ENCODE data around the gene SH3TC1.

SH3TC1 gene

DNA sequence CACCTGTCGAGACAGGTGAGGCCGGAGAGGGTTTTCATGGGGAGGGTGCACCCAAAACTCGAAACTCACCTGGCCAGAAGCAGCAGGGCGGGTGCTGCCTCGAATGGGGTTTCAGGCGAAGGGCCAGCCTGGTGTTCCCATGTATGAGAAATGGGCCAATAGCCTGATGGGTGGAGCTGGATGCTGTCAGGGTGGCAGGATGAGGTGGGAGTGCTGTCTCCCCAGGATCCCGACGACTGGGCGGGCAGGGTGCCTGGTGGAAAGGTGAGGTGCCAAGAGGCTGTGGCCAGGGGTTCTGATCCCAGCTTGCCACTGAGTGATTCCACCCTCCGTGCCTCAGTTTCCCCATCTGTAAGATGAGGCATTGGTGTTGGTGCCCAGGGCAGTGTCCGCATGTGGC is 16.8 kb upstream of the SH3TC1 start:
- no peak for DNase-seq

DNA sequence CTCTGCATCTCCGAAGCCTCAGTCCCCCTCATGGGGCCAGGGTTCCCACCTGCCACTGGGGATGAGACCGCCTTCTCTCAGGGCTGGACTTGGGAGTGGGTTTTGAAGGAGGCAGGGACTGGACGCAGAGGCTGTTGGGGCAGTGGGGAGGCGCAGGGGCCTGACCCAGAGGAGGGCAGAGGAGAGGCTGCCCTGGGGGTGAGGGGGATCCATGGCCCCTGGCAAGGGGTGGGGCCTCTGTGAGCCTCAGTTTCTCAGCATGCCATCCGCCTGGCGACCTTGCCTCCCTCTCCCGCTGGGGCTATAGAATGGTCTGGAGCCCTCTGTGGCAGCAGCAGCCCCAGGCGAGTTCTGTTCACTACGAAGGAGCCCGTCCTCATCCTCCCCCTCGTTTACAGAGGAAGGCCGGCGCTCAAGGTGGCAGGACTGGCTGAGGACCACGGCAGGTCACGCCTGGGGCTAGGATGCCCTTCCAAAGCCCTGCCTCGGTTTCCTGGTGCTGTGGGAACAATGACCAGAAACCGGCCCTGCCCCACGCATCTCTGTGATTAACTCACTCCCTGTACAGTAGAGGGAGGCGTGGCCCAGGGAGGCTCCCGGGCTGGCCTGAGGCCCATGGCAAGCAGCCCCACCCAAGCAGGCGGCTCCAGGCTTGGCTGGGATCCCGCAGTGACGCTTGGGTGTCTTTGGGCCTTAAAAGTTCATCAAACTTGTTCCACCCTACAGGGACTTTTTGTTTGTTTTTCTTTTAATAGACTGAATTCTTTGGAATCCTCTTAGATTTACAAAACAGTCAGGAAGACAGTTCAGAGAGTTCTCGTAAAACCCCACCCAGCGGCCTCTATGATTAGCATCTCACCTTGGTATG is 16.0 kb upstream of the SH3TC1 start:
- DNase-seq, result no peak

DNA sequence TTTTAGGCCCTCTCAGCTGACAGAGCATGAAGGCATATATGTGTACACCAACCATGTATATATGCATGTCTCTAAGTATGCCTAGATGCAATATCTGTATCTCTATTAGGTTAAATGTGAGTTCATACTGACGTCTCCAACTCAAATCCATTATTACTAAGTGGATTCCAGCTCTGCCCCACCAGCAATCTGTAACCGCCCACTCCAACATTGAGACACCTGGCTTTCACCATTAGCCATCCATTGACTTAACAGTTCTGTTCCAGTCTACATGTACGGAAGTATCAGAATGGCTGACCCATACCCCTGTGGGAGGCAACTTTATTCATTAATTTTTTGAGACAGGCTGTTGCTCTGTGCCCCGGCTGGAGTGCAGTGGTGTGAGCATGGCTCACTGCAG is 15.0 kb upstream of the SH3TC1 start:
- no peak for DNase-seq

DNA sequence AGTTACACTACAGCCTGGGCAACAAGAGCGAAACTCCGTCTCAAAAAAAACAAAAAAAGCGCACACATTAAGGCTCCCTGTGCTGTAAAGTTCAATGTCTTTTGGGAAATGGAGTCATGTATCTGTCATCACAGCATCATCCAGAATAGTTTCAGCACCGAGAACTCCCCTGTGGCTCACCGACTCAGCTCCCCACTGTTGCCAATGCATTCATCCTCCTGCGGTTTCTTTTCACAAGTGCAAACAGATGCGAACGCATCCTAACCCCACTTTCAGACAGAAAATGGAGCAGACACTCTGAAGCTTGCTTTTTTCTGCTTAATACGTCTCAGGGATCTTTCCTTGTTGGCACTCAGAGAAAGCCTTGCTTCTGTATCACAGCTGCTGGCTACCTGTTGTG is 13.8 kb upstream of the SH3TC1 start:
- no peak for DNase-seq

DNA sequence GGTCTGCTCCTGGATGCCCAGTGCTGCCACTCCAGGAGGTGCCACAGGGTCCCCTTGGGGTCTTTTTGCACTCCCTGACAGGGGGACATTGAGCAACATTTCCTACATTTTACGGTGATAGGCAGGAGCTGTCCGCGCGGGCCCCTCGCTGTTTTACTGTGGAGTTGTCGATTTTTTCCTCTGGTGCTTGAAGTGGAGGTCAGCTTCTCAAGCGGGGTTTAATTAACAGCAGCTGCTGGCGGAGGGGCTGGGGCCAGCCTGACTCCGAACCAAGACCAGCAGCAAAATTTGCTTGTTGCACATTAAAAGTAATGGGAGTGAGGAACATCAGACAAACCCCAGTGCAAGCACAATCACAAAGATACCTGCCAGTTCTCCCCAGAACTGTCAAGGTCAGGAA is 13.2 kb upstream of the SH3TC1 start:
- DNase-seq, result no peak

DNA sequence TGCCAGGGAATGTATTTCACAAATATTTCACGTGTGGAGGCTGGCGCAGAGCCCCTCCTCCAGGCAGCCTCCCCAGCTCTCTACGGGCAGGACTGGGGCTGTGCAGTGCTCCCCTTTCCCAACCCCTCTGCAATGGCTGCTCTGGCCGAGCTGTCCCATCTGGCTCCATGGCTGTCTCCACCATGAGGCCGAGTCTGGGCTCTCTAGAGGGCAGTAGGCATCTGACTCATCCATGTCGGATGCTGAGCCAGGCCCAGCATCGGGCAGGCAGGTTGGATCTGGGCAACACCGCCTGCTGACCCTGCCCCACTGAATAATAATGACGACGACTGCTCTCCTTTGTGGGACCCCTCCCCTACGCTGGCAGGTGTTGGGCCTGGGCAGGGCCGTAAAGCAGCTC is 11.0 kb upstream of the SH3TC1 start:
- no peak for DNase-seq

DNA sequence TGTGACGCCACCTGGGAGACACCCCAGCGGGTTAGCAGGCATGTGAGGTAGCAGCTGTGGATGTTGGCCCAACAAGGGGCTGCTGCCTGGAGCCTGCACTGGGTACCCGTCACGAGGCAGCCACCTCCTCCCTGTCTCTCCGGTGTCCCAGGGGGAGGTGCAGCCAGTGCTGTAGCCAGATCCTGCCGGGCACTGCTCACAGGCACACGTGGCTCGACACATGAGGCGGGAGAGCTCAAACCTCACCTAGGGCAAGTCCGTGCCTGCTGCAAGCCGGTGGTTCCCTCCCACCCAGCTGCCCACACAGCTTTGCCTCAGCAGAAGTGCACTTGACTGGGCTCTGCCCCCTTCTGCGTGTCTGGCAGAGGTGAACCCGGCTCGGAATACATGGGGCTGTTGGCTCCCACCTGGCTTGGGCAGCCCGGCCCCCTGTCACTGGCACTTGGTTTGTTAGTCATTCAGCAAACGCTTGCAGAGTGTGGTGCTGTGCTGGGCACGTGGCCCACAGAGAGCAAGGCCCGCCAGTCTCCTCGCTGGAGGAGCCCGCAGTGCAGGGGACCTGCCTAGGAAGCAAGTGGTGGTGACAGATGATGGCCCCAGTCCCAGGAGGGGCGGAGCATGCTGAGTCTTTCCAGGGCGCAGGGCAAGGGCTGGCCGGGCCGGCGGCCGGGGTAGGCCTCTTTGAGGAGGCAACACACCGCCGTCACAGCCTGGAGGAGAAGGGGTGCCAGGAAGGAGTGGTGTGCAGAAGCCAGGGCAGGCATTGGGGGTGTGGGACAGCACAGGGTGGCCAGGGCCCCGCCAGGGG is 10.1 kb upstream of the SH3TC1 start:
- no peak for DNase-seq

DNA sequence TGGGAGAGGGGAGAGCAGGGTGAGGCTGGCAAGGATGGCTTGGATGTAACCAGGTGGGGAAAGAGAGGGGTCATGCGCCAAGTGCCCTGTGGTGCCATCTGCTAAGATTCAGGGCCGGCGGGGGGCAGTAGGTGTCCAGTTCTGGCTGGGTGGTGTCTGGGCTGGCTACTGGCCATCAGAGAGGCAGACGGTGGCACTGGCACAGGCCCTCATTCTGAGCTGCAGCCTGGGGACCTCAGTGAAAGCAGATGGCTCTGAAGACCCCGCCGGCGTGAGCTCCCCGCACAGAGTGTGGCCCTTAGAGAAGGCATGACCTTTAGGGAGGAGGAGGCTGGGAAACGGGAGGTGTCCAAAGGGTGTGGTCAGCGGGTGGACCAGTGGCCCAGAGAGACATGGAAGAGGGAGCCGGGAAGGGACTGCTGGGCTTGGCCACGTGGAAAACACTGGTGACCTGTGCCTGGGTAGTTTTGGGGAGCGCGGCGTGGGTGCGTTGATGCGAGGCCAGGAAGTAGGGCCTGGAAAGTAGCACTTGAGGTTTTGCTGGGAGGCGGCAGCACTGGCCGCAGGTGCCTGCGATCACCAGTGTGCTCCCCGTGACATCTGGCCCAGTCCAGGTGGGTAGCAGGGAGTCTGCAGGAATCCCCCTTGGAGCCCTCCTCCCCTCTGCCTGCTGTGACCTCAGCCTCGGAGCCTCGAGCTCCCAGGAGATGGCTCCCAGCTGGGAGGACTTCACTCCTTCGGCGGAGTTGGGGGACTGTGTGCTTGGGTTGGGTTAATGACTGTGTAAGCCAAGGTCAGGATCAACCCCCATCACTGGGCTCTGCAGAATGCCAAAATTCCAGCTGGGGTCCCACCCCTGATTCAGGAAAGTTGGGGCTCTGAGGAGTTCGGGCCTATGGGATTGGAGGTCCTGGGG is 9.3 kb upstream of the SH3TC1 start:
- DNase-seq, result no peak

DNA sequence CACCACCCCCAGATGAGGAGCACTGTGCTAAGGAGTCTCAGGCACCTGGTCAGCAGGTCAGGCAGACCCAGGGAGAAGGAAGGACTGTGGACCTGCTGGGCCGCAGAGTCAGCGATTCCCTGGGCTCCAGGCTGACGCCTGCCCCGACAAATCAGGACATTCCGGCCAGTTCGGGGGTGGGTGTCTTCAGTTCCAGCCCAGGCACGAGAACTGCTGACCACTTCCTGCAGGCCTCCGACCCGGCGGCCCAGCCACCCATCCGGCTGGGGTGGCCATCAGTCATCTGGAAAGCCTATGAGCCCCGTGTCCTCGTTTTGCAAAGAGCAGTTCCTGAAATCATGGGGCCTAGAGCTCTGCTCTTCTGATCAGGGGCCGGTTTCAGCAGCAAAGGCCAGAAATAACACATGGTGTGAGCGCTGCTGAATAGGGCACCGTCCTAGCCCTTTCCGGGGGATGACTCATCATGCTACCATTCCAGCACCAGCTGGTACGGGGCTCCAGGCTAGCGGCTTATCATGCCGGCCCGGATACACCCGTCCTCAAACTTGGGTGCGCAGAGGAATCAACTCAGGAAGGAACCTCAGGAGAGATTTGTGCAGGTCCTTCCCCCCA is 7.8 kb upstream of the SH3TC1 start:
- no peak for DNase-seq

DNA sequence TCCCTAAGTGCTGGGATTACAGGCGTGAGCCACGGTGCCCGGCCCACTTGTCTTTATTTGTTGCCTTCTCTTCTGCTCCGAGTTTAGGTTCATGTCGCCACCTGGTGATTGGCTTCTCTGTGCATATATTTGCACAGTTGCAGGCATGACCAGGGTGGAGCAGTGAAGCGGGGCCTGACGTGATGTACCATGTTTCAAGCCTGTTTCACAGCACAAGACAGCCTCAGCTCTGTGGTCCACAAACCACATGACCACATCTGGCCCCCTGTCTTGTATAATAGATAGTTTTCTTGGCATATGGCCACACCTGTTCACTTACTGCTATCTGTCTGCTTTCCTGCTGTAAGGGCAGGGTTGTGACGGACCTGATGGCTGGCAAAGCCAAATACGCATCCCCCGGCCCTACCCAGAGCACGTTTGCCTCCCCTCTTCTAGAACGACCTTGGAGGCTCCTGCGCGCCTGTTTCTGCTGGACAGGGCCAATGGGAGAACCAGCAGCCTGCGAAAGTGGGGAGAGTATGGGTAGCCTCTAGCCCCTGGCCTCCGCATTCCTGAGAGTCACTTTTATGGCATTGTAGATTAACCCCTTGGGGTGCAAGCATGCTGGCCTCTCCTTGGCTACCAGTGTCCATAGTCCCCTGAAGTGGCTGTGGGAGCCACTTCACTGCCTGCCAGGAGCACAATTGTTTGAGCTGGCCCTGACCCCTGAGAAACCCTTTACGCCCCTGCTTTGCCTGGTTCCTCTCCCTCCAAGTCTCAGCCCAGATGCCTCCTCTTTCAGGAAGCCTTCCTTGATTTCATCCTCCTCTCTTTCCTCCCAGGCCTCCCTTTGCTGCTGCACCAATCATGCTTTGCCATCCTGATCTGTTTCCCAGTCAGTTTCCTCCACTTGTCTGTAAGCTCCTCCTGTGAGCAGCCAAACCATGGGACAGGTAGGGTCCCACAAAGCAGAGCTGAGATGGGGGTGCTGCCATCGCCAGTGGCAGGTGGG is 6.0 kb upstream of the SH3TC1 start:
- no peak for DNase-seq

DNA sequence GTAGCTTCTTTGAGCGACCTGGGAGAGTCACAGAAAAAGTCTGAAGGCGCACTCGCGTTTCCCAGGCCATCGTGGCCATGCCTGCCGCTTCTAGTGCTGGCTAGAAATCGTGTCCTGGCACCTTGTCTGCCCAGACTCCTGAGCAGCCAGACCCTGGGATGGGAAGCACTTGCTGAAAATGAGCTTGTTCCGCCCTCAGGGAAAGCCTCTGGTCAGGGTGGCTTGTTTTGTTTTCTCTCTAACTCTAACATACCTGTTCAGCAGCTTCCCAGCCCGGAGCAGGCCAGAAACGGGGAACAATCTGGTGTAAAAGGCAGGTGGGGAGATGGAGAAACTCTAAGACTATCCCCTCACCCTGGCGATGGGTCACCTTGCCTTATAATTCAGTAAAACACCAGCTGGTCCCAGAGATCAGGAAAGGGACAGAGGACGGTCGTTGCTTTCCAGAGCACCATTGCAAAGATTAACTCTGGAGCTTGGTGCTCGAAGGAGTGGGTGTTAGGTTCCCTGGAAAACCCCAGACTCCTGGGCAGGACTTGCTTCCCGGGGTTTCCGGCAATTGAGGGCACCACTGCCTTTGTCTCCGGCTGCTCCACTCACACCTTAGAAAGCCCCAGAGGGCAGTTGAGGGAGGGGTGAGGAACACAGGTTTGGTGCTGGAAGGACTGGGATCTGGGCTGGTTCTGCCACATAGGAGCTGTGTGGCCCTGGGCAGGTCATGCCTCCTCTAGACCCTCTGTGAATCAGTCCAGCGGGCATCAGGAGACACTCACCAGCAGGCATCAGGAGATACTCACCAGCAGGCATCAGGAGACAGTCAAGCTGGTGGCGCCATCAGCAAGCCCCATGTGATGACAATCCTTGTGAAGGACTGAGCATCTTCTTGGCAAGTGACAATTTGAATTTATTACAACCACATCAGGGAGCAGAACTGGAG is 4.5 kb upstream of the SH3TC1 start:
- no peak for DNase-seq

DNA sequence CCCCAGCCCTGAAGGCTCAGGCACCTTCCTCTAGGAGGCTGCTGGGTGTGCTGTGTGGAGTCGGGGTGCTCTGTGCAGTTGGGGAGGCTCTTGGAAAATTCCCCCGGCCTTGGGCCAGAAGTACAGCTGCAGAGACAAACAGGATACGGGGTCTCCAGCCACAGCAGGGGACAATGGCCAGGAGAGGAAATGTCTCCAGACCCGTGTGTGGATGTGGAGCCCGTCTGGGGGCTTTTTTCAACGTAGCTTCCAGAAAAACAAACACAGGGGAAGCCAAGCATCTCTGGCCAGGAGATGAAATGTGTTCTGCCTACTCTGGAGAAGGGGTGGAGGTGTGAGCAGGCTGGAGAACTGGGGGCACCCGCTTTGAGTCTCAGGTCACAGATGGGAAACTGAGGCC is 3.7 kb upstream of the SH3TC1 start:
- no peak for DNase-seq

DNA sequence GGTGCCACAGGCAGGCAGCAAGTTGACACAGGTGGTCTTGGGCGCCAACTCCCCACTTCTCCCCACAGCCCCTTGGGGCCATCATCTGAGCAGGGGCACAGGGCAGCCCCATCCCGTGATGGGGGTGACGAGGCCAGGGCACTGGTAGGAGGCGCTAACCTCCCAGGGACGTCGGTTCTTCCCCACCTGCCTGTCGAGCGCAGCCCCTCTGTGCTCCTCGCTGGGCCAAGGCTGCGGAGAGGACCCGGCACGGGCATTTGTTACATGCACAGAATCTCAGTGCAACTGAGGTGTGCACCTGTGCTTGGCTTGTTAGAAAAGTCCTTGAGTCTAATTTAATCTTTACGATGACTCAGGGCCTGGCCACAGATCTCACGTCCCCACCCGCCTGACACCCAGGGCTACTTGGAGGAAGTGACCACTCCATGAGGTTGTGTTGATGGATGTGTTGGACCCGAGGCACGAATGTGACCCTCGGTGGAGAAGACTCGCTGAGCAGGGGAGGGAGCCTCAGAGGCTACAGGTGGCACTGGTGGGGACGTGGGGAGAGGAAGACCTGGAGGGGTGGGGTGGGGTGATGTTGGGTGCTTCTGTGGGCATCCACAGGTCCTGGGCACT is 3.1 kb upstream of the SH3TC1 start:
- no peak for DNase-seq

DNA sequence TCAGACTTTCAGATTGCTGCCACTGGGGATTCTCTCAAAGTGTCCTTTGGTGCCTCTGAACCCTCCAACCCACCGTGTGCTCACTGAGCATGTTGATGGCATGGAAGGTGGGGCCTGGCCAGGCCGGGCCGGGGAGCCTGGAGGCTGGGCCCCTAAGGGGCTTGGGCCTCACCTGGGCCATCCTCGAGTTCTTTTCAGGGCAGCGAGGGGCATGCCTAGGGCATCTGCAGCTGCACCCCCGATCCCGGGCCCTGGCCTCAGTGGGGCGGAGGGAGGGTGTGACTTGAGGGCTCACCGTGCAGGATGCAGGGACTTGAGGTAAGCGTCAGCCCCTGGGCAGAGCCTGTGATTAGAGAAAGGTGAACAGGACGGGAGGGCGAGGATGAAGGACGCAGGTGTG is 1.6 kb upstream of the SH3TC1 start:
- DNase-seq, result no peak

DNA sequence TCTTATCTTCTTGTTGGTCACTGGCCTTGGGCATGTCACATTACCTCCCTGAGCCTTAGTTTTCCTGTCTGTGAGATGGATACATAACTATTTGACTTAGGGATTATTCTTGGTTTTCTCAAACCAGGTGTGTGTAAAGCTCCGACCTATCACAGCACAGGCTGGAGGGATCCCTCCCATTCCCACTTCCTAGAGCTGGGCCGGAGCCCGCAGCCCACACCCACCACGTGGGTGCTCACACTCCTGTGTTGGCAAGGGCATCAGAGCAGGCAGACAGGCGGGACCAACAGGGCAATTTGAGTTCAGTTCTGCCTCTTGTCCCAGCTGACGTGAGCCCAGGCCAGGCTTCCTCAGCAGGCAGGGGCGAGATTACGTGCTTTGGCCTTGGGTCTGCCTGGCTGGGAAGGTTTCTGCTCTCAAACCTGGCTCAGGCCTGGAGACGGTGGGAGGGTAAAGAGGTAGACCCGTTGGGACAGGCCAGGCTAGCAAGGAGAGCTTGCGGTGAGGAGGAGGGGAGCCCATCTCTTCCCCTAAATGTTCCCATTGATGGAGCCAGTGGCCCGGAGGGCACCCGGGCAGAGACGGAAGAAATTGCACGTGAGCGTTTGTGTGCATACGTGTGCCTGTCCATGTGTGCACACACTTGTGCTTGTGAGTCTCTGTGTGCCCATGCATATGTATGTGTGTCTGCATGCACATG is 734 bp upstream of the SH3TC1 start:
- DNase-seq, result no peak

DNA sequence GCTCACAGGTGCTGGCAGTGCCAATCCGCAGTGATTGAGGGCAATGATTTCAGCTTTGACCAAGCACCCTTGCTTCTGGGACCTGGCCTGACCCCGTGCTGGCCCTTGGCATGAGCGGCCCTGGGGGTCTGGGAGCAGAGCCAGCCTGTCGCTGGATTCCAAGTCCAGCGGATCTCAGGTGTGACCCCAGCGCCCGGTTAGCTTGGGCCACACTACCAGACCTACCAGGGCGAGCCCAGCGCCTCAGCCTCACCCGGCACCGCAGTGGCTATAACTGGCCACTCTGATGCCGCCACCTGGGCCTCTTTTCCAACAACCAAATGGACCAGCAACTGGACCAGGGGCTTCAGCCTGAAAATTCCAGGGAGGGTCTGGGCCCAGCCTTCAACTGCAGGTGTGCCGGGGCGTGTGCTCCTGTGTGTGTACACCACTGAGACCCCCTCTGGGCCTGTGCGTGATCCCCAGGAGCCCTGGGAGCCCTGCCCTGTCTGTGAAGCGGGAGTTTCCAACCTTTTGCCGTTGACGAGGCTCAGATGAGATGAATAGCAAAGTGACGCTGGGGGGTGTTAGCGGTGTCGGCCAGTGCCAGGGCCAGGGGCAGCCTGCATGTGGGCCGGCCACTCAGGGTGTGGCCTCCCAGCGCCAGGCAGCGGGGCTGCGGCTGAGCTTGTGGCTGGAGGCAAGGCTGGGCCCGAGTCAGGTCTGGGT is 658 bp downstream of the SH3TC1 start:
- DNase-seq, result no peak

DNA sequence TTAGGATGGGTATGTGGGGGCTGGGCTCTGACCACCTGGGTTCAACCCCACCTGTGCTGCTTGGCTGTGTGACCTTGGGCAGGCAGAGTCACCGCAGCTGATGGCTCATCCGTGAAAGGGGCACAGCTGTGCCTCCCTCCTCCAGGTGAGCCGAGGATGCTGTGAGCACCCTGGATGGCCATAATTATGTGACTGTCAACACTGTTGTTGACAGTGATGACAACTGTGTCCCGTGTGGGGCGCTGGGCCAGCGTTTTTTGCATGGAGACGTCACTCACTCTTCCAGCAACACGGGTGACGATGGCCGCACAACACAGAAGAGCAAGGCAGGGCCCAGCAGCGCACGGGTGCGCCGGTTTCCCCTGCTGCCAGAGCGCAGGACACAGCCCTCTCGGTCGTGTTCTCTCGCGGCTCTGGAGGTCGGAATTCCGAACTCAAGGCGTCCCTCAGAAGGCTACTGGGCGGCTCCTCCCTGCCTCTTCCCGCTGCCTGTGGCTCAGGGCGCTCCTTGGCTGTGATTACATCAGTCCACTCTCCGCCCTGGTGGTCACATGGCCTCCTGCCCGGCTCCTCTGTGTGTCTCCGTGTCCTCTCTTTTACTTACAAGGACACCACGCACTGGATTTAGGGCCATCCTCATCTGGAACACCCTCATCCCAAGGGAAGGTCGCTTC is 1.3 kb downstream of the SH3TC1 start:
- no peak for DNase-seq

DNA sequence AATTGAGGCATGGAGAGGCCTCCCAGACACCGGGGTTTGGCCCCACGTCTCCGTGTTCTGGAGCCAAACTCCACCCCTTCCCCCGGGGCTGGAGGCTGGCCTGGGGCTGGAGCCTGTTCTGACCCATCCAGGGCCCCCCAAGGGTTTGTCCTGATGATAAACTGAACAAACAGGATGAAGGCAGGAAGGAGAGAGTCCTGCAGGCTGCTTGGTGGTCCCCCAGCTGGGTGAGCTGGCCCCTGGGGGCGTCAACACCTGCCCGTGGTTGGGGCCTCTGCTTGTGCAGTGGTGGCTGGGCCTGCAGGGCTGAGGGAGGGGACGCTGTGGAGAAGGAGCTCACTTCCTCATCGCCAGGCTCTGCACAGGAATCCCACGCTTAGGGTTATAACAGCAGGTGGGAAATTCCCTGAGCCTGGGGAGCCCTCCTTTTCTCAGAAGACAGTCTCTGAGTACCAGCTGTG is 2.3 kb downstream of the SH3TC1 start:
- DNase-seq, result no peak

All from activated CD4-positive, CD25-positive, alpha-beta regulatory T cell (primary cell).